Ovary (tissue), 9 donors: ENCODE measurements around the gene DPYSL4. TPM values are rescaled to one million over a fixed set of nuclear protein-coding genes. Genes with fewer than 3 reads are reported as not detected.

Source experiments
- DNase-seq, 5 donors: peaks; one replicate each; pipeline ENCODE4 v3.0.0-alpha.2; 2019 to 2020
- H3K27ac ChIP-seq, 2 donors: fragments of 200-600 bp; one replicate each; pipeline versions ENCODE4 v1.5.1 to v1.8.0; 2019 to 2022
- H3K27me3 ChIP-seq: fragments of 200-600 bp; one replicate; pipeline ENCODE4 v1.8.0; 2022
- H3K36me3 ChIP-seq: fragments of 200-600 bp; sonication (generic); one replicate; pipeline ENCODE4 v1.5.1; 2019
- H3K4me1 ChIP-seq: one replicate; pipeline ENCODE4 v1.8.1; 2013; ENCODE audit warnings: mild to moderate bottlenecking, moderate library complexity; ENCODE audit not compliant: insufficient read depth
- H3K4me3 ChIP-seq: fragments of 200-600 bp; sonication (generic); one replicate; pipeline ENCODE4 v1.5.1; 2017
- H3K9me3 ChIP-seq, 2 donors: fragments of 200-600 bp in 1 of 2; sonication (generic) in 1 of 2; one replicate each; pipeline versions ENCODE4 v1.5.1 to v1.8.1; 2013 to 2019; ENCODE audit warnings: mild to moderate bottlenecking in 1 of 2, moderate library complexity in 1 of 2
- CTCF ChIP-seq, 3 donors: fragments of 450-650 bp in 2 of 3; fragments of 200-600 bp in 1 of 3; IDR thresholded peaks; one replicate each; pipeline versions ENCODE4 v1.5.1 to v1.8.0; 2016 to 2022; ENCODE audit warnings: antibody characterized with exemption in 3 of 3, mild to moderate bottlenecking in 1 of 3
- EP300 ChIP-seq: sonication (generic); formaldehyde crosslinking; IDR thresholded peaks from one replicate; pipeline ENCODE4 v1.6.1; 2017; ENCODE audit warnings: antibody characterized with exemption
- POLR2A ChIP-seq: fragments of 450-650 bp; IDR thresholded peaks from one replicate; pipeline ENCODE4 v1.6.1; 2017; ENCODE audit warnings: antibody characterized with exemption, mild to moderate bottlenecking, moderate library complexity
- WGBS, 3 donors: extraction: QIAGEN DNeasy Blood & Tissue Kit in 1 of 3; methylation state at CpG; one replicate each; pipeline versions ENCODE4 v1.1.5 to v1.1.7; 2013 to 2017; 5-methylcytosine and 5-hydroxymethylcytosine counted together
- intact Hi-C, 4 donors: fragments of 100-400 bp; cut with DNase I; formaldehyde crosslinking; loops; one replicate each; pipeline versions ENCODE4 v1.11.0 to v1.15.1; 2022 to 2023
- polyA plus RNA-seq, 2 donors: library from polyadenylated mRNA; stranded (reverse); fragments of 200-250 nt in 1 of 2; fragments of 350-450 nt in 1 of 2; fragmentation: Illumina TruSeq in 1 of 2; extraction: RNeasy Lipid Tissue Mini Kit (QIAGEN cat#74804) in 1 of 2; gene quantifications; one replicate each; pipeline ENCODE4 v1.2.3, GENCODE V29; 2013 to 2014
- total RNA-seq, 7 donors: library from RNA; depleted of rRNA in 2 of 7; stranded (reverse); fragments of >200 nt in 2 of 7; fragmentation: NEBNext Ultra II Directional in 3 of 7; extraction: Animal tissue kit (Norgen Biotek cat#: 25700) in 3 of 7; gene quantifications; one replicate each; pipeline versions ENCODE4 v1.1.0 to v1.2.4, GENCODE V29; 2016 to 2023
- donor health status: DM: no; HTN: no; CAD: no; lungs with moderate emphysema.
- donor health status: DM: no; HTN: no; CAD: no.
- donor health status: Bipolar disorder and iron deficiency.
- donor health status: DM: yes; HTN: yes; CAD: no.
- donor health status: DM: no; HTN: no; CAD: no.
- donor health status: DM: yes; HTN: yes; CAD: no.

The DPYSL4 gene
- total and polyA plus RNA-seq, 9 donors = 0.27 to 7.0 (median 1.7) TPM

- intact Hi-C loops = no loop called here
- DNase-seq = no peak
- Histone ChIP-seq H3K9me3 (no peaks in the 10 kb centered on the region), H3K4me1 (no peaks in the 10 kb centered on the region), H3K36me3 (no peaks in the 10 kb centered on the region), H3K4me3 (no peak overlapping the region), H3K27ac (no peak overlapping the region), H3K27me3 (no peaks in the 10 kb centered on the region)
- 77 to 85% (median 83%) methylated on average over 7 of the region's 7 CpGs for WGBS, 3 donors
- TF ChIP-seq EP300 (no peak), CTCF (IDR thresholded peaks at IDR 0.05) (no peak), POLR2A (no peak)
Measured at GRCh38 chr10:132154440-132154839, 32.3 kb upstream of the DPYSL4 start.

GRCh38 chr10:132154931-132155330, 31.8 kb upstream of the DPYSL4 start:
- no peak overlapping the region for H3K4me3 ChIP-seq
- H3K36me3 ChIP-seq = no peaks in the 10 kb centered on the region
- 89 to 100% (median 100%) methylated on average over 1 of the region's 1 CpG for WGBS, 3 donors
- no peak overlapping the region for H3K27ac ChIP-seq
- no peaks in the 10 kb centered on the region for H3K9me3 ChIP-seq
- TF ChIP-seq CTCF (IDR thresholded peaks at IDR 0.05) (no peak), EP300 (no peak), POLR2A (no peak)
- no peak for DNase-seq
- intact Hi-C loops = no loop called here
- H3K27me3 ChIP-seq = no peaks in the 10 kb centered on the region
- no peaks in the 10 kb centered on the region for H3K4me1 ChIP-seq

GRCh38 chr10:132155723-132156381, 30.9 kb upstream of the DPYSL4 start:
- peak in 1 of 5 donors; percentile 13 for DNase-seq
- no peak for TF ChIP-seq CTCF (IDR thresholded peaks at IDR 0.05)
- no peak for TF ChIP-seq POLR2A
- no peak for TF ChIP-seq EP300
- Histone ChIP-seq H3K27me3 (no peaks in the 10 kb centered on the region), H3K4me3 (no peak overlapping the region), H3K27ac (no peak overlapping the region), H3K36me3 (no peaks in the 10 kb centered on the region), H3K4me1 (no peaks in the 10 kb centered on the region), H3K9me3 (no peaks in the 10 kb centered on the region)
- intact Hi-C loops = no loop called here
- 74 to 80% (median 79%) methylated on average over 15 of the region's 15 CpGs for WGBS, 3 donors

DNA sequence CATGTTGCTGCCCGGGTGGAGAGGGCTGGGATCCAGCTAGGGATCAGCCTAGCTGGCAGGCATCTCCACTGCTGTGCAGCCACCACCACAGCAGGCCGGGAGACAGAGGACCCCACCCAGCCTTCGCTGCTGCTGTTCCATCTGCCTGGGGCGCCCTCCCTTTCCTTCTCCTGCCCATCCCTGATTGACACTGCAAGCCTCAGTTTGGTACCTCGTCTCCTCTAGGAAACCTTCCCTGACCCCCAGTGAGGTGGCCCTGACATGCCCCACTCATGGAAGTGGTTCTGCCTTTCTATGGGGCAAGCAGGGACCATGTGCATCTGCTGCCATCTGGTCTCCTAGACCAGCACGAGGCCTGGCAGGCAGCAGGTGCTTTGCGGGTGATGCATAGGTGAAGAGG, 30.4 kb upstream of the DPYSL4 start:
- no peaks in the 10 kb centered on the region for H3K27me3 ChIP-seq
- no peaks in the 10 kb centered on the region for H3K9me3 ChIP-seq
- no peak overlapping the region for H3K4me3 ChIP-seq
- no peaks in the 10 kb centered on the region for H3K36me3 ChIP-seq
- WGBS, 3 donors = 80 to 91% (median 82%) methylated on average over 7 of the region's 7 CpGs
- DNase-seq = peak in 1 of 5 donors; percentile 15
- H3K27ac ChIP-seq = no peak overlapping the region
- intact Hi-C loops = no loop called here
- TF ChIP-seq EP300 (no peak), CTCF (IDR thresholded peaks at IDR 0.05) (no peak), POLR2A (no peak)
- H3K4me1 ChIP-seq = no peaks in the 10 kb centered on the region
